Measurements from ENCODE around the gene WDR19. TPM values are rescaled to one million over a fixed set of nuclear protein-coding genes. Genes with fewer than 3 reads are reported as not detected.

WDR19 gene
- polyA plus RNA-seq, 4 donors, result 3.4 to 18.7 (median 9.2) TPM

DNA sequence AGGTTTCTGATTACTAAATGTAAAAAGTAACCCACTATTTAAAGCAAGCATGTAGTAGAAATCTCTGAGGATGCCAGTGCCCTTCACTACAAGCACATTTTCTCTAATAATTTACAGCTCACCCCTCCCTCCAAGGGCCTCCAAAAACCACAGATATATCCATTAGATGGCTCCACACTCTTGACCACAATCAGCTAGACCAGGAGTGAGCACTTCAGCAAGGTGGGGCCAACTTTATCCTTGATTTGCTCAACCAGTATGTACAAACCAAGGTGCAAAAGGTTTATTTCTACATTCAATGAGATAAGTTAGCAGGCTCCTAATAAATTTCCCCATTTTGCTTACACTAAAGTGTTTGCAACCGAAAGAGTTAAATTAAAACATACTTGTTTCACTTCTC is 148.0 kb downstream of the WDR19 start:
- H3K27ac ChIP-seq (ENCODE audit: low read depth in 1 of 3, low read length in 2 of 3), result no peak overlapping the region
- DNase-seq, result no peak
- WGBS, 3 donors, result 91 to 97% (median 97%) methylated on average over 1 of the region's 1 CpG
- FAIRE-seq, result no peak
- peaks cover 0 to 3% (median 0%) of the 10 kb centered on the region in 3 donors for H3K4me1 ChIP-seq (ENCODE audit: control insufficient read depth in 3 of 3, insufficient read depth in 2 of 3, low read depth in 1 of 3, low read length in 2 of 3)
- H3K4me3 ChIP-seq (ENCODE audit: low read depth in 1 of 3, low read length in 3 of 3), result no peak overlapping the region
- peaks cover 2 to 6% (median 2%) of the 10 kb centered on the region in 3 donors for H3K36me3 ChIP-seq (ENCODE audit: control insufficient read depth in 3 of 3, insufficient read depth in 2 of 3, low read depth in 1 of 3, low read length in 3 of 3)
- no peaks in the 10 kb centered on the region for H3K27me3 ChIP-seq (ENCODE audit: control insufficient read depth in 3 of 3, insufficient read depth in 3 of 3, low read length in 3 of 3)
- no peaks in the 10 kb centered on the region for H3K9me3 ChIP-seq (ENCODE audit: control insufficient read depth in 2 of 2, insufficient read depth in 1 of 2, low read depth in 1 of 2, low read length in 1 of 2)

DNA sequence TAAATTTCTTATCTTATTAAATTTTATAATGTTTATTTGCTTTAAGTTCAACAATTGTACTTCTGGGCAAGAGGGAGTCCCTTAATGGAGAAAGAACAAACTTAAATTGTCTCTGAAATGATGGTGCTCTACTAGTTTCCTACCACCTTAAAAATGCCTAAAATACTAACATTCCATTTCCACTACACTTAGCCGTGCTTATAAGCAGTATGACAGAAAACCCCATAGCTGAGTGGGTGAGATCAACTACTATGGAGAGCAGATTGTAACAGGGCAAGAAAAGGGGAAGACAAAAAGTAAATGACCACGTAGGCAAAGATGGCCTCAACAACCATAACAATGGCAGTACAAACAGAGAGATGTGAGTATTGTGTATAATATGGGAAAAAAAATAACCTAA is 148.9 kb downstream of the WDR19 start:
- Histone ChIP-seq H3K4me3 (ENCODE audit: low read depth in 1 of 3, low read length in 3 of 3) (no peak overlapping the region), H3K9me3 (ENCODE audit: control insufficient read depth in 2 of 2, insufficient read depth in 1 of 2, low read depth in 1 of 2, low read length in 1 of 2) (no peaks in the 10 kb centered on the region), H3K27me3 (ENCODE audit: control insufficient read depth in 3 of 3, insufficient read depth in 3 of 3, low read length in 3 of 3) (no peaks in the 10 kb centered on the region), H3K4me1 (ENCODE audit: control insufficient read depth in 3 of 3, insufficient read depth in 2 of 3, low read depth in 1 of 3, low read length in 2 of 3) (peaks cover 0 to 3% (median 0%) of the 10 kb centered on the region in 3 donors), H3K27ac (ENCODE audit: low read depth in 1 of 3, low read length in 2 of 3) (no peak overlapping the region), H3K36me3 (ENCODE audit: control insufficient read depth in 3 of 3, insufficient read depth in 2 of 3, low read depth in 1 of 3, low read length in 3 of 3) (no peaks in the 10 kb centered on the region)
- DNase-seq, result no peak
- no peak for FAIRE-seq
- 88 to 98% (median 90%) methylated on average over 2 of the region's 2 CpGs for WGBS, 3 donors

Other genes with a start within 250 kb of the WDR19 start
- 1 to 10 TPM in 3 of 4 donors, not detected in 1; 1.2 to 2.2 (median 1.4) TPM for gene TMEM156, start 150.1 kb upstream of the WDR19 start, polyA plus RNA-seq
- gene KLHL5, start 120.3 kb upstream of the WDR19 start, polyA plus RNA-seq, result 10 to 100 TPM in 2 of 4 donors, 1 to 10 TPM in 2; 4.5 to 18.9 (median 9.3) TPM
- gene RFC1, start 183.8 kb downstream of the WDR19 start, polyA plus RNA-seq, result 10 to 100 TPM in 3 of 4 donors, 1 to 10 TPM in 1; 7.4 to 42.0 (median 15.5) TPM
- gene KLB, start 224.4 kb downstream of the WDR19 start, polyA plus RNA-seq, result 1 to 10 TPM in 1 of 4 donors, under 1 TPM in 3; 0.36 to 1.4 (median 0.72) TPM